ENCODE data around the gene RPL10A. TPM values are rescaled to one million over a fixed set of nuclear protein-coding genes. Genes with fewer than 3 reads are reported as not detected.

RPL10A gene
- polyA plus RNA-seq, 1 of the 3 experiments (the other 2 are of a cell fraction) = 3,548 TPM

DNA sequence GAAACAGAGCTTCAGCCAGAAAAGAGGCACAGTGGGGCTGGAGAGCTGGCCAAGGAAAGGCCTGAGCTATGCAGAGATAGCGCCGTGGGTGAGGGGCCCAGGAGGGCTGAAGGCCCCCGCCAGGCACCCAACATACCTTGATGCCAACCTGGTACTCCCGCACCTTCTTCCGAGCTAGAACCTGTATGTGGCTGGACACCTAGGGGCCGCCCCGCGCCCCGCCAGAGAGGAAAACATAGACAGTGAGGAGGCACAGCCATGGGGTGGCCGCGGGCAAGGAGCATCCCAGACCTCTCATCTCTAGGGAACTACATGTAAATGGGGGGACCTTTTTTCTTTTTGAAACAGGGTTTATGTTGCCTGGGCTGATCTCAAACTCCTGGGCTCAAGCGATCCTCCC lies 12.0 kb downstream of the RPL10A start:
- ChIA-PET CTCF (interaction anchor here (0.8 to 1.5 kb wide), 4 partner anchors 9 to 138 kb away, joined by 3 to 5 read pairs (median 3); partner anchors contain the start of gene PPARD), POLR2A (interaction anchor here (1.2 kb wide), 1 partner anchor 9 kb away, joined by 6 read pairs; no protein-coding TSS in a partner anchor)
- Histone ChIP-seq H4K20me1 (ENCODE audit: insufficient read depth) (no peaks in the 10 kb centered on the region), H3K27ac (ENCODE audit: low read depth in 2 of 2, low read length in 1 of 2) (no peak overlapping the region), H3K9me3 (no peaks in the 10 kb centered on the region), H3K4me3 (ENCODE audit: low read depth in 2 of 2, low read length in 1 of 2) (no peak overlapping the region), H3K9me2 (no peaks in the 10 kb centered on the region), H3F3A (replicated peaks; ENCODE audit: insufficient read depth) (no peaks in the 10 kb centered on the region), H3K4me2 (no peak overlapping the region), H3K27me3 (ENCODE audit: insufficient read depth) (no peaks in the 10 kb centered on the region), H3K9ac (no peak overlapping the region), H3K4me1 (ENCODE audit: control insufficient read depth in 1 of 2, insufficient read depth in 2 of 2, low read depth in 1 of 2, low read length in 1 of 2) (peaks cover 0 to 3% of the 10 kb centered on the region in 2 experiments; a peak in 2 of 4 replicates), H3K36me3 (replicated peaks in 1 of 2; ENCODE audit: control insufficient read depth in 1 of 2, insufficient read depth in 2 of 2, low read length in 1 of 2) (peaks cover 0 to 3% of the 10 kb centered on the region in 2 experiments), H3K79me2 (ENCODE audit: insufficient read depth) (no peaks in the 10 kb centered on the region), H2AFZ (ENCODE audit: low read depth) (no peak overlapping the region)
- DNase-seq = no peak
- TF ChIP-seq GABPA (IDR thresholded peaks at IDR 0.05; ENCODE audit: low read depth) = no peak
- 94% methylated on average over 5 of the region's 12 CpGs for WGBS (ENCODE audit: low lambda C conversion rate)

DNA sequence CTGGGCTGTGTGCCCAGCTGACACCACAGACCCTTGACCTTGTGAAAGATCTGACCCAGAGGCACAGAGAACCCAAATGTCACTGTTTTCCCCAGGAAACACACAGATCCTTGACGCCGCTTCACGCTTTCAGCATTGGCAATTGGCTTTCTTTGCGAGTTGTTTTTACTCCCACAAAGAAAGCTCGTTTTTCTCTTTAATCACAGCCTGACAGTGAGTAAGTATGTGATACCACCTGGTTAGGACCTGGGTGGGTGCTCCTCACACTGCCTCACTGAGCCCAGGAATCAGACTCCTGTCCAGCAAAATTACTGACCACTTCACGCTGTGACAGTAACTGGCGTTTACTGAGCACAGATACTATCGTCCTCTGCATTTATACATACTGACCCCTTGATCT lies 13.0 kb downstream of the RPL10A start:
- DNase-seq = no peak
- Histone ChIP-seq H4K20me1 (ENCODE audit: insufficient read depth) (no peaks in the 10 kb centered on the region), H3K79me2 (ENCODE audit: insufficient read depth) (no peaks in the 10 kb centered on the region), H3K9ac (no peak overlapping the region), H3F3A (replicated peaks; ENCODE audit: insufficient read depth) (no peaks in the 10 kb centered on the region), H3K4me3 (ENCODE audit: low read depth in 2 of 2, low read length in 1 of 2) (no peak overlapping the region), H3K36me3 (replicated peaks in 1 of 2; ENCODE audit: control insufficient read depth in 1 of 2, insufficient read depth in 2 of 2, low read length in 1 of 2) (peaks cover 0 to 3% of the 10 kb centered on the region in 2 experiments), H3K4me1 (ENCODE audit: control insufficient read depth in 1 of 2, insufficient read depth in 2 of 2, low read depth in 1 of 2, low read length in 1 of 2) (peaks cover 0 to 9% of the 10 kb centered on the region in 2 experiments; a peak in 2 of 4 replicates), H3K4me2 (no peak overlapping the region), H2AFZ (ENCODE audit: low read depth) (no peak overlapping the region), H3K27ac (ENCODE audit: low read depth in 2 of 2, low read length in 1 of 2) (no peak overlapping the region), H3K9me3 (no peaks in the 10 kb centered on the region), H3K27me3 (ENCODE audit: insufficient read depth) (no peaks in the 10 kb centered on the region), H3K9me2 (no peaks in the 10 kb centered on the region)
- POLR2A ChIA-PET = interaction anchor here (2.5 kb wide), 1 partner anchor 10 kb away, joined by 9 read pairs; no protein-coding TSS in a partner anchor
- 82% methylated on average over 8 of the region's 8 CpGs for WGBS (ENCODE audit: low lambda C conversion rate)
- TF ChIP-seq RAD21 (IDR thresholded peaks at IDR 0.05; ENCODE audit: low read length) (no peak), POLR2AphosphoS5 (IDR thresholded peaks at IDR 0.05; ENCODE audit: low read depth, low read length) (no peak), SIN3A (IDR thresholded peaks at IDR 0.05; ENCODE audit: borderline replicate concordance, low read depth, low read length) (no peak), JUND (IDR thresholded peaks at IDR 0.05) (no peak), EP300 (IDR thresholded peaks at IDR 0.05; ENCODE audit: borderline replicate concordance in 1 of 2, low read depth in 1 of 2, low read length in 1 of 2) (no peak), TEAD4 (IDR thresholded peaks at IDR 0.05; ENCODE audit: borderline replicate concordance, insufficient read depth) (no peak), GATA2 (CRISPR knock-in tag; IDR thresholded peaks at IDR 0.05) (no peak), GABPA (IDR thresholded peaks at IDR 0.05; ENCODE audit: low read depth) (no peak)
- TF ChIP-seq, protein P1, sequence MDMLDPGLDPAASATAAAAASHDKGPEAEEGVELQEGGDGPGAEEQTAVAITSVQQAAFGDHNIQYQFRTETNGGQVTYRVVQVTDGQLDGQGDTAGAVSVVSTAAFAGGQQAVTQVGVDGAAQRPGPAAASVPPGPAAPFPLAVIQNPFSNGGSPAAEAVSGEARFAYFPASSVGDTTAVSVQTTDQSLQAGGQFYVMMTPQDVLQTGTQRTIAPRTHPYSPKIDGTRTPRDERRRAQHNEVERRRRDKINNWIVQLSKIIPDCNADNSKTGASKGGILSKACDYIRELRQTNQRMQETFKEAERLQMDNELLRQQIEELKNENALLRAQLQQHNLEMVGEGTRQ (IDR thresholded peaks at IDR 0.05; ENCODE audit: borderline replicate concordance, low read depth, low read length) = no peak
- TF ChIP-seq, protein P2, sequence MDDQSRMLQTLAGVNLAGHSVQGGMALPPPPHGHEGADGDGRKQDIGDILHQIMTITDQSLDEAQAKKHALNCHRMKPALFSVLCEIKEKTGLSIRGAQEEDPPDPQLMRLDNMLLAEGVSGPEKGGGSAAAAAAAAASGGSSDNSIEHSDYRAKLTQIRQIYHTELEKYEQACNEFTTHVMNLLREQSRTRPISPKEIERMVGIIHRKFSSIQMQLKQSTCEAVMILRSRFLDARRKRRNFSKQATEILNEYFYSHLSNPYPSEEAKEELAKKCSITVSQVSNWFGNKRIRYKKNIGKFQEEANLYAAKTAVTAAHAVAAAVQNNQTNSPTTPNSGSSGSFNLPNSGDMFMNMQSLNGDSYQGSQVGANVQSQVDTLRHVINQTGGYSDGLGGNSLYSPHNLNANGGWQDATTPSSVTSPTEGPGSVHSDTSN (IDR thresholded peaks at IDR 0.05) = no peak
- CTCF ChIA-PET = interaction anchor here (0.8 to 1.5 kb wide), 2 partner anchors 10 kb away, joined by 3 to 6 read pairs; no protein-coding TSS in a partner anchor

Data from SK-N-SH (cell line).